Measurements from ENCODE around the gene SPTBN1. TPM values are rescaled to one million over a fixed set of nuclear protein-coding genes. Genes with fewer than 3 reads are reported as not detected.
A peak's percentile ranks its signal among the peaks of the same experiment; 100 is the strongest.

The SPTBN1 gene
- total and polyA plus RNA-seq, 2 of the 13 experiments (the other 11 are each of a cell fraction or from before 2014, with no cell fraction given): 123 to 299 TPM

DNA sequence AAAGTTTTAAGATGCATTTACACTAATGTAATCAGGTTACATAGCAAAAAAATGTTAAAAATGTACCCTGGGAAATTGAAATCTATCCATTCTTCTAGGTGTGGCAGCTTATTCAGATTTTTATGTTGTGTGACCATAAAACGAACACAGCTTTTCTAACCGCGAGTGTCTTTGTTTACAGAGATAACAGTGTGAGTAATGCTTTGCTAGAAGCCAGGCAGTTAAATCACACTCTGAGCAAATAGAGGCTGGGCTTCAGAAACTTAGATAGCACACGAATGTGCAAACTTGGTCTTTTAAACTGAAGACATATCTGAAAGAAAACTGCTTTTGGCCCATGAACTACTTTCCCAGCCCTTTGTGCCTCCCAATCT is 116.1 kb downstream of the SPTBN1 start (continued):
- TF ChIP-seq ELF3 (CRISPR knock-in tag; IDR thresholded peaks at IDR 0.05) (peak; percentile 83), NFIC (IDR thresholded peaks at IDR 0.05; ENCODE audit: low read length) (peak; percentile 86; the same call in 1 of the 2 replicates), BHLHE40 (IDR thresholded peaks at IDR 0.05; ENCODE audit: low read length) (0 out of 2 replicates have a peak, but pooled peaks have one; percentile 12), TFDP2 (CRISPR knock-in tag; IDR thresholded peaks at IDR 0.05) (no peak), ZNF879 (CRISPR knock-in tag; IDR thresholded peaks at IDR 0.05) (no peak), POLR2AphosphoS5 (IDR thresholded peaks at IDR 0.05; ENCODE audit: low read depth, low read length) (no peak), SATB2 (CRISPR knock-in tag; IDR thresholded peaks at IDR 0.05) (0 out of 2 replicates have a peak, but pooled peaks have one; percentile 68), THRA (CRISPR knock-in tag; IDR thresholded peaks at IDR 0.05; ENCODE audit: borderline replicate concordance) (peak; percentile 62; the same call in 1 of the 2 replicates), TCF12 (IDR thresholded peaks at IDR 0.05) (no peak), TCF12 (CRISPR knock-in tag; IDR thresholded peaks at IDR 0.05) (0 out of 2 replicates have a peak, but pooled peaks have one; percentile 34), AGO2 (optimal IDR thresholded peaks at IDR 0.05; ENCODE audit: low read depth, low read length) (no peak), MEIS1 (CRISPR knock-in tag; IDR thresholded peaks at IDR 0.05; ENCODE audit: borderline replicate concordance) (0 out of 2 replicates have a peak, but pooled peaks have one; percentile 9), HIVEP1 (CRISPR knock-in tag; IDR thresholded peaks at IDR 0.05) (no peak), SMC3 (IDR thresholded peaks at IDR 0.05; ENCODE audit: low read length) (peak; percentile 30; the same call in 1 of the 2 replicates), TAF15 (IDR thresholded peaks at IDR 0.05; ENCODE audit: low read depth, low read length, poor library complexity, severe bottlenecking) (no peak), ZNF207 (IDR thresholded peaks at IDR 0.05; ENCODE audit: borderline replicate concordance) (no peak), RCOR2 (CRISPR knock-in tag; IDR thresholded peaks at IDR 0.05) (peak; percentile 52; the same call in 1 of the 2 replicates), EHMT2 (IDR thresholded peaks at IDR 0.05; ENCODE audit: borderline replicate concordance, low read depth, low read length) (no peak)
- TF ChIP-seq, protein P1, sequence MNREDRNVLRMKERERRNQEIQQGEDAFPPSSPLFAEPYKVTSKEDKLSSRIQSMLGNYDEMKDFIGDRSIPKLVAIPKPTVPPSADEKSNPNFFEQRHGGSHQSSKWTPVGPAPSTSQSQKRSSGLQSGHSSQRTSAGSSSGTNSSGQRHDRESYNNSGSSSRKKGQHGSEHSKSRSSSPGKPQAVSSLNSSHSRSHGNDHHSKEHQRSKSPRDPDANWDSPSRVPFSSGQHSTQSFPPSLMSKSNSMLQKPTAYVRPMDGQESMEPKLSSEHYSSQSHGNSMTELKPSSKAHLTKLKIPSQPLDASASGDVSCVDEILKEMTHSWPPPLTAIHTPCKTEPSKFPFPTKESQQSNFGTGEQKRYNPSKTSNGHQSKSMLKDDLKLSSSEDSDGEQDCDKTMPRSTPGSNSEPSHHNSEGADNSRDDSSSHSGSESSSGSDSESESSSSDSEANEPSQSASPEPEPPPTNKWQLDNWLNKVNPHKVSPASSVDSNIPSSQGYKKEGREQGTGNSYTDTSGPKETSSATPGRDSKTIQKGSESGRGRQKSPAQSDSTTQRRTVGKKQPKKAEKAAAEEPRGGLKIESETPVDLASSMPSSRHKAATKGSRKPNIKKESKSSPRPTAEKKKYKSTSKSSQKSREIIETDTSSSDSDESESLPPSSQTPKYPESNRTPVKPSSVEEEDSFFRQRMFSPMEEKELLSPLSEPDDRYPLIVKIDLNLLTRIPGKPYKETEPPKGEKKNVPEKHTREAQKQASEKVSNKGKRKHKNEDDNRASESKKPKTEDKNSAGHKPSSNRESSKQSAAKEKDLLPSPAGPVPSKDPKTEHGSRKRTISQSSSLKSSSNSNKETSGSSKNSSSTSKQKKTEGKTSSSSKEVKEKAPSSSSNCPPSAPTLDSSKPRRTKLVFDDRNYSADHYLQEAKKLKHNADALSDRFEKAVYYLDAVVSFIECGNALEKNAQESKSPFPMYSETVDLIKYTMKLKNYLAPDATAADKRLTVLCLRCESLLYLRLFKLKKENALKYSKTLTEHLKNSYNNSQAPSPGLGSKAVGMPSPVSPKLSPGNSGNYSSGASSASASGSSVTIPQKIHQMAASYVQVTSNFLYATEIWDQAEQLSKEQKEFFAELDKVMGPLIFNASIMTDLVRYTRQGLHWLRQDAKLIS (CRISPR knock-in tag; IDR thresholded peaks at IDR 0.05): peak; percentile 54; the same call in 1 of the 2 replicates
